Limb (tissue), 2 donors: Measurements from ENCODE around the gene ANKIB1.
"Not testable (repeated sequence)": the region's sequence is repeated elsewhere in the genome, so short reads cannot be mapped to it uniquely, and the experiment has no call there.

Experiments used
- DNase-seq, 2 donors: peaks; one replicate each; pipeline ENCODE4 v3.0.0-alpha.2; 2016; ENCODE audit errors: extremely low spot score in 2 of 2

Gene ANKIB1

GRCh38 chr7:92403760-92404074 is 157.9 kb downstream of the ANKIB1 start:
- DNase-seq: no peak

- no peak for DNase-seq
These were observed 158.4 kb downstream of the ANKIB1 start for GRCh38 chr7:92404170-92404614.

- no peak for DNase-seq
These were observed 163.6 kb downstream of the ANKIB1 start for GRCh38 chr7:92409357-92409756.

GRCh38 chr7:92410162-92410561 is 164.4 kb downstream of the ANKIB1 start:
- not testable (repeated sequence) for DNase-seq

- DNase-seq: no peak
These were observed 167.0 kb downstream of the ANKIB1 start for GRCh38 chr7:92412745-92413144.

- no peak for DNase-seq
These were observed 167.8 kb downstream of the ANKIB1 start for GRCh38 chr7:92413550-92413949.

GRCh38 chr7:92415225-92415624 is 169.5 kb downstream of the ANKIB1 start:
- no peak for DNase-seq

GRCh38 chr7:92417913-92418312 is 172.1 kb downstream of the ANKIB1 start:
- DNase-seq: no peak

- DNase-seq: no peak
These were observed 176.1 kb downstream of the ANKIB1 start for GRCh38 chr7:92421676-92422435.

- DNase-seq: no peak
These were observed 177.2 kb downstream of the ANKIB1 start for GRCh38 chr7:92422926-92423325.

- DNase-seq: no peak
These were observed 177.9 kb downstream of the ANKIB1 start for GRCh38 chr7:92423710-92424131.

- DNase-seq: no peak
These were observed 179.7 kb downstream of the ANKIB1 start for GRCh38 chr7:92425311-92425947.

GRCh38 chr7:92427193-92427592 is 181.4 kb downstream of the ANKIB1 start:
- no peak for DNase-seq

- DNase-seq: no peak
These were observed 186.6 kb downstream of the ANKIB1 start for GRCh38 chr7:92432299-92432946.

- DNase-seq: no peak
These were observed 187.2 kb downstream of the ANKIB1 start for GRCh38 chr7:92433019-92433418.

- no peak for DNase-seq
These were observed 189.8 kb downstream of the ANKIB1 start for GRCh38 chr7:92435542-92435941.

GRCh38 chr7:92436612-92437445 is 191.1 kb downstream of the ANKIB1 start:
- DNase-seq: no peak

- no peak for DNase-seq
These were observed 192.2 kb downstream of the ANKIB1 start for GRCh38 chr7:92437956-92438491.

- DNase-seq: not testable (repeated sequence)
These were observed 196.9 kb downstream of the ANKIB1 start for GRCh38 chr7:92442720-92443119.

- no peak for DNase-seq
These were observed 201.1 kb downstream of the ANKIB1 start for GRCh38 chr7:92446869-92447344.
